Measurements from ENCODE around the gene PGC.

PGC gene

DNA sequence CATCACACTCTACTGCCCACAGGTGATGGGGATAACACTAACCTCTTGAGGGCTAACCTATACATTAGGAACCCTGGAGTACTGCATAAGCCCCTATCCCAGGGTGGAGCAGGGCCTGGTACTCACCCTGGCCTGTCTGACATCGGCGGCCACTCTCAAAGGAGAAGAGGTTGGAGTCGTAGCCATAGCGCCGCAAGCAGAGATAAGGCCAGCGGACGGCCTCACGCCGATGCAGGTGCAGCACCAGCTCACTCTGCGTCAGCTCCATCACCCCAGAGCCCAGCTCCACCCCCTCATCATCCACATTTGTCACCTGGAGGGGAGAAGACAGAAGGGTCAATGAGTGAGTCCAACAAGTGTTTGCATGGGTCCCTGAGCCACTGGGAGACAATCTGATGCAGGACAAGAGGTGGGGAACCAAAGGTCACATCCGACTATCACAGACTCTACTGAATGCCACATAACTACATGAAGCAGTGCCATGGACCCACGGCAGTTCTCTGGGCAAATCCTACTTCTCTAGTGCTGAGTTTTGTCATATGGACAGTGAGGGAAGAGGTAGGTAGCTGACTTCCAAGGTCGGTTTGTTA, 28.2 kb upstream of the PGC start:
- ATAC-seq (ENCODE audit: insufficient read depth, low read depth) (no peak), DNase-seq (no peak)
- H3K36me3 ChIP-seq (ENCODE audit: insufficient read depth, low read length): peaks cover 45% of the 10 kb centered on the region
- no peak overlapping the region for H3K4me2 ChIP-seq (ENCODE audit: insufficient read depth, low read length)
- no peak overlapping the region for H2AFZ ChIP-seq (ENCODE audit: low read depth, low read length)
- H3K9ac ChIP-seq (ENCODE audit: low read depth, low read length): no peak overlapping the region; the same call in 1 of the 2 replicates
- peaks cover 16% of the 10 kb centered on the region for H3K4me1 ChIP-seq (ENCODE audit: insufficient read depth, low read length)
- peaks cover 9% of the 10 kb centered on the region for H3K79me2 ChIP-seq (ENCODE audit: insufficient read depth, low read length)
- H3K27ac ChIP-seq (ENCODE audit: low read length): no peak overlapping the region
- no peaks in the 10 kb centered on the region for H3K9me3 ChIP-seq (ENCODE audit: insufficient read depth, low read length, severe bottlenecking)
- no peaks in the 10 kb centered on the region for H3K27me3 ChIP-seq (ENCODE audit: insufficient read depth, low read length, poor library complexity)
- TF ChIP-seq CTCF (IDR thresholded peaks at IDR 0.05; ENCODE audit: borderline replicate concordance, extremely low read depth, low read length, poor library complexity, severe bottlenecking): no peak
- no peak for TF ChIP-seq EZH2 (IDR thresholded peaks at IDR 0.05; ENCODE audit: borderline replicate concordance, low read depth, low read length, severe bottlenecking)
- H4K20me1 ChIP-seq (ENCODE audit: insufficient read depth, low read length): no peaks in the 10 kb centered on the region
- H3K4me3 ChIP-seq (ENCODE audit: low read depth in 1 of 2, low read length in 2 of 2): no peak overlapping the region

GRCh38 chr6:41774841-41775240, 27.6 kb upstream of the PGC start:
- DNase-seq (no peak), ATAC-seq (ENCODE audit: insufficient read depth, low read depth) (no peak)
- no peak overlapping the region for H3K27ac ChIP-seq (ENCODE audit: low read length)
- H3K4me3 ChIP-seq (ENCODE audit: low read depth in 1 of 2, low read length in 2 of 2): no peak overlapping the region
- TF ChIP-seq EZH2 (IDR thresholded peaks at IDR 0.05; ENCODE audit: borderline replicate concordance, low read depth, low read length, severe bottlenecking) (no peak), CTCF (IDR thresholded peaks at IDR 0.05; ENCODE audit: borderline replicate concordance, extremely low read depth, low read length, poor library complexity, severe bottlenecking) (no peak)
- H3K79me2 ChIP-seq (ENCODE audit: insufficient read depth, low read length): peaks cover 9% of the 10 kb centered on the region
- peaks cover 16% of the 10 kb centered on the region for H3K4me1 ChIP-seq (ENCODE audit: insufficient read depth, low read length)
- H3K9ac ChIP-seq (ENCODE audit: low read depth, low read length): no peak overlapping the region
- H2AFZ ChIP-seq (ENCODE audit: low read depth, low read length): no peak overlapping the region
- H3K36me3 ChIP-seq (ENCODE audit: insufficient read depth, low read length): peaks cover 48% of the 10 kb centered on the region
- H4K20me1 ChIP-seq (ENCODE audit: insufficient read depth, low read length): no peaks in the 10 kb centered on the region
- no peaks in the 10 kb centered on the region for H3K27me3 ChIP-seq (ENCODE audit: insufficient read depth, low read length, poor library complexity)
- no peaks in the 10 kb centered on the region for H3K9me3 ChIP-seq (ENCODE audit: insufficient read depth, low read length, severe bottlenecking)
- H3K4me2 ChIP-seq (ENCODE audit: insufficient read depth, low read length): no peak overlapping the region

- Histone ChIP-seq H2AFZ (ENCODE audit: low read depth, low read length) (no peak overlapping the region), H3K27ac (ENCODE audit: low read length) (no peak overlapping the region), H3K4me1 (ENCODE audit: insufficient read depth, low read length) (no peaks in the 10 kb centered on the region), H3K9me3 (ENCODE audit: insufficient read depth, low read length, severe bottlenecking) (no peaks in the 10 kb centered on the region), H3K79me2 (ENCODE audit: insufficient read depth, low read length) (no peaks in the 10 kb centered on the region), H3K27me3 (ENCODE audit: insufficient read depth, low read length, poor library complexity) (no peaks in the 10 kb centered on the region), H3K9ac (ENCODE audit: low read depth, low read length) (no peak overlapping the region), H3K36me3 (ENCODE audit: insufficient read depth, low read length) (peaks cover 44% of the 10 kb centered on the region), H3K4me2 (ENCODE audit: insufficient read depth, low read length) (no peak overlapping the region), H4K20me1 (ENCODE audit: insufficient read depth, low read length) (no peaks in the 10 kb centered on the region), H3K4me3 (ENCODE audit: low read depth in 1 of 2, low read length in 2 of 2) (no peak overlapping the region)
- ATAC-seq (ENCODE audit: insufficient read depth, low read depth) (no peak), DNase-seq (no peak)
- TF ChIP-seq EZH2 (IDR thresholded peaks at IDR 0.05; ENCODE audit: borderline replicate concordance, low read depth, low read length, severe bottlenecking) (no peak), CTCF (IDR thresholded peaks at IDR 0.05; ENCODE audit: borderline replicate concordance, extremely low read depth, low read length, poor library complexity, severe bottlenecking) (no peak)
Observed at GRCh38 chr6:41771058-41771983, 24.1 kb upstream of the PGC start.
